Fibroblast of the aortic adventitia (primary cell): ENCODE measurements around the gene BRD1. TPM values are rescaled to one million over a fixed set of nuclear protein-coding genes. Genes with fewer than 3 reads are reported as not detected.
A peak's percentile ranks its signal among the peaks of the same experiment; 100 is the strongest.
"Not testable (repeated sequence)": the region's sequence is repeated elsewhere in the genome, so short reads cannot be mapped to it uniquely, and the experiment has no call there.

Experiments
- DNase-seq: peaks from one replicate; pipeline ENCODE4 v3.0.0-alpha.2; 2010; ENCODE audit warnings: low read depth
- H3K4me3 ChIP-seq: 2 replicates; pipeline ENCODE4 v1.5.1; 2011; ENCODE audit warnings: low read depth, mild to moderate bottlenecking, control low read depth, low read length, moderate library complexity
- CTCF ChIP-seq: IDR thresholded peaks from 2 replicates; pipeline ENCODE4 v1.5.1; 2011; ENCODE audit warnings: mild to moderate bottlenecking, low read length, control low read depth, inconsistent platforms; ENCODE audit not compliant: insufficient read depth
- total RNA-seq: library from RNA; depleted of rRNA; stranded (reverse); fragments of >200 nt; gene quantifications from 2 replicates; pipeline ENCODE4 v1.2.3, GENCODE V29; 2012; ENCODE audit warnings: low replicate concordance

BRD1 gene
- total RNA-seq, 1 donor, result 14.6 TPM

- no peak overlapping the region for H3K4me3 ChIP-seq
- TF ChIP-seq CTCF, result no peak
- DNase-seq, result no peak
These were observed 44.5 kb downstream of the BRD1 start for GRCh38 chr22:49783036-49783746.

GRCh38 chr22:49781886-49782285 lies 45.8 kb downstream of the BRD1 start:
- not testable (repeated sequence) for DNase-seq, H3K4me3 ChIP-seq

- DNase-seq, result no peak
- no peak for TF ChIP-seq CTCF
- H3K4me3 ChIP-seq, result no peak overlapping the region
These were observed 46.3 kb downstream of the BRD1 start for GRCh38 chr22:49781289-49781782.

- TF ChIP-seq CTCF, result no peak
- no peak overlapping the region for H3K4me3 ChIP-seq
- no peak for DNase-seq
These were observed 46.9 kb downstream of the BRD1 start for GRCh38 chr22:49780698-49781288.

- DNase-seq, result peak; percentile 10
- no peak overlapping the region for H3K4me3 ChIP-seq
- TF ChIP-seq CTCF, result no peak
These were observed 47.6 kb downstream of the BRD1 start for GRCh38 chr22:49779853-49780697.

- TF ChIP-seq CTCF, result no peak
- H3K4me3 ChIP-seq, result no peak overlapping the region
- no peak for DNase-seq
These were observed 48.5 kb downstream of the BRD1 start for GRCh38 chr22:49779211-49779610.

GRCh38 chr22:49777569-49778249 lies 50.0 kb downstream of the BRD1 start:
- no peak for TF ChIP-seq CTCF
- no peak for DNase-seq
- H3K4me3 ChIP-seq, result no peak overlapping the region
